ENCODE data around the gene JADE2.

DNA sequence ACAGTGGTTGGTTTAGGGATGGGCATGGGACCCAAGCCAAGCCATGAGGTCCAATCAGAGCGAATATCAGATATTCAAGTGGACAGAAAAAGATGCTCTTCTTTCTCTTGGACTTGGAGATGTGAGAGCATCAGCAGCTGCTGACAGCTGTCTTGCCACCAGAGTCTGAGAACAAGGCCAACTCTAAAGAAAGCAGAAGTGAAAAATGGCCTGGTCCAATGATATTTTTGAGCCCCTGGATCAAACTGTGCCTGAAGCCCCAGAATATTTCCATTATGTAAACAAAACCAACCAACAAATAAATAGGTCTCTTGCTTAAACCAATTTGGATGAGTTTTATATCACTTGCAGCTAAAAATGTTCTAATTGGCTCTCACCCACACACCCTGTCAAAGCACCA is 30.7 kb upstream of the JADE2 start:
- TF ChIP-seq TAF1 (IDR thresholded peaks at IDR 0.05; ENCODE audit: borderline replicate concordance, low read depth, low read length) (no peak), POLR2A (IDR thresholded peaks at IDR 0.05; ENCODE audit: low read depth, low read length) (no peak), POLR2AphosphoS5 (IDR thresholded peaks at IDR 0.05; ENCODE audit: low read depth, low read length) (no peak)

All from GM12892 (cell line).